A549 (cell line): ENCODE results near the gene GTPBP1.

Experiments used
- CBX8 ChIP-seq: fragments of 200-600 bp; sonication (generic); IDR thresholded peaks from 2 replicates; pipeline ENCODE4 v1.6.1; 2016
- CEBPB ChIP-seq, 2 experiments: fragments of >200 bp in 1 of 2; sonication (Bioruptor Twin) in 1 of 2; formaldehyde crosslinking in 1 of 2; IDR thresholded peaks; 2 replicates each; pipeline ENCODE4 v1.6.1; 2012 to 2016
- CHD4 ChIP-seq: fragments of 200-600 bp; sonication (generic); IDR thresholded peaks from 2 replicates; pipeline ENCODE4 v1.6.1; 2016; ENCODE audit warnings: antibody characterized with exemption, mild to moderate bottlenecking, borderline replicate concordance
- CTCF ChIP-seq: fragments of >200 bp; sonication (Bioruptor Twin); formaldehyde crosslinking; IDR thresholded peaks from 3 replicates; pipeline ENCODE4 v1.5.1; 2016
- E2F6 ChIP-seq: IDR thresholded peaks from 2 replicates; pipeline ENCODE4 v1.6.1; 2012; ENCODE audit warnings: low read depth, borderline replicate concordance
- EP300 ChIP-seq, 2 experiments: fragments of >200 bp; sonication (Bioruptor Twin); formaldehyde crosslinking; IDR thresholded peaks; 2 replicates in 1 of 2; 3 replicates in 1 of 2; pipeline ENCODE4 v1.6.1; 2016 to 2017
- ESRRA ChIP-seq: fragments of 150-350 bp; IDR thresholded peaks from 2 replicates; pipeline ENCODE4 v1.6.1; 2014; ENCODE audit warnings: mild to moderate bottlenecking, low read length, borderline replicate concordance
- MYC ChIP-seq: IDR thresholded peaks from 2 replicates; pipeline ENCODE4 v1.6.1; 2012; ENCODE audit warnings: mild to moderate bottlenecking, inconsistent platforms, low read length, improper control_type of control experiment, borderline replicate concordance
- POLR2A ChIP-seq: IDR thresholded peaks from 2 replicates; pipeline ENCODE4 v1.6.1; 2012; ENCODE audit warnings: mild to moderate bottlenecking, low read length
- RFX5 ChIP-seq: fragments of 450-650 bp; IDR thresholded peaks from 2 replicates; pipeline ENCODE4 v1.7.1; 2014; ENCODE audit warnings: antibody characterized with exemption, mild to moderate bottlenecking, moderate library complexity

GRCh38 chr22:38712486-38713207 lies 6.9 kb downstream of the GTPBP1 start:
- no peak for TF ChIP-seq CTCF
- TF ChIP-seq CEBPB (IDR thresholded peaks at IDR 0.05) = no peak
- TF ChIP-seq EP300 (IDR thresholded peaks at IDR 0.05) = no peak
- TF ChIP-seq POLR2A = no peak
- no peak for TF ChIP-seq CHD4
- TF ChIP-seq MYC = no peak
- no peak for TF ChIP-seq ESRRA
- no peak for TF ChIP-seq E2F6
- TF ChIP-seq RFX5 = no peak
- TF ChIP-seq CBX8 = no peak
